ENCODE data around the gene LBP.

The LBP gene

DNA sequence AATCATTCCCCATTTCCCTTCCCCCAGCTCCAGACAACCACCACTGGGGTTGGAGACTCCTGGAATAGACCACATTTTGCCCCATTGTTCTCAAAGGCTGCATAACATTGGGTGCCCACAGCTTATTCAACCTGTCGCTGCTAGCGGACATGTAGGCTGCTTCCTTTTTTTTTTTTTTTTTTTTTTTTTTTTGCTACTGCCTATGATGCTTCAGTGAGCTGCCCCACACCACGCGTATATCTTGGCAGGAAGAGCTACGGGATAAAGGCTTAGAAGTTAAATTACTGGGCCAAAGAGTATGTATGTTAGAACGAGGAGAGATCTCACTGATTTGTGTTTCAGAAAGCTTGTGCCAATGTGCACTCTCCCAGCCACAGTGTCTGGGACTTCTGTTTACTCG, 7.0 kb downstream of the LBP start:
- in situ Hi-C loops (cut with MboI; ENCODE audit: low sequenced_read_pairs, unreplicated experiment): no loop called here
- no peak for DNase-seq (ENCODE audit: low spot score)
- TF ChIP-seq, protein P1, sequence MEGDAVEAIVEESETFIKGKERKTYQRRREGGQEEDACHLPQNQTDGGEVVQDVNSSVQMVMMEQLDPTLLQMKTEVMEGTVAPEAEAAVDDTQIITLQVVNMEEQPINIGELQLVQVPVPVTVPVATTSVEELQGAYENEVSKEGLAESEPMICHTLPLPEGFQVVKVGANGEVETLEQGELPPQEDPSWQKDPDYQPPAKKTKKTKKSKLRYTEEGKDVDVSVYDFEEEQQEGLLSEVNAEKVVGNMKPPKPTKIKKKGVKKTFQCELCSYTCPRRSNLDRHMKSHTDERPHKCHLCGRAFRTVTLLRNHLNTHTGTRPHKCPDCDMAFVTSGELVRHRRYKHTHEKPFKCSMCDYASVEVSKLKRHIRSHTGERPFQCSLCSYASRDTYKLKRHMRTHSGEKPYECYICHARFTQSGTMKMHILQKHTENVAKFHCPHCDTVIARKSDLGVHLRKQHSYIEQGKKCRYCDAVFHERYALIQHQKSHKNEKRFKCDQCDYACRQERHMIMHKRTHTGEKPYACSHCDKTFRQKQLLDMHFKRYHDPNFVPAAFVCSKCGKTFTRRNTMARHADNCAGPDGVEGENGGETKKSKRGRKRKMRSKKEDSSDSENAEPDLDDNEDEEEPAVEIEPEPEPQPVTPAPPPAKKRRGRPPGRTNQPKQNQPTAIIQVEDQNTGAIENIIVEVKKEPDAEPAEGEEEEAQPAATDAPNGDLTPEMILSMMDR (IDR thresholded peaks at IDR 0.05; ENCODE audit: borderline replicate concordance, control extremely low read depth, extremely low read depth, insufficient read depth, missing control alignments): no peak

DNA sequence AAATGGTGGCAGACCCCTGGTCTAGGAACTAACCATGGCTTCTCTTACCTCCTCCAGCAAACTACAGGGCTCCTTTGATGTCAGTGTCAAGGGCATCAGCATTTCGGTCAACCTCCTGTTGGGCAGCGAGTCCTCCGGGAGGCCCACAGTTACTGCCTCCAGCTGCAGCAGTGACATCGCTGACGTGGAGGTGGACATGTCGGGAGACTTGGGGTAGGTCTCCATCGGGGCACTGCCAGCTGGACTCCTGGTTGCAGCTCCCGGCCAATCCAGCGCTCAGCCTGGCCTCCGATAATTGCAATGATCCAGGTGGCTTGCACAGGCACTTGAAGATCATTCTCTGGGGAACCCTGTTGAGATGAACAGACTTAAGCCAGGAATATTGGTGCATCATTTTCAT, 7.9 kb downstream of the LBP start:
- no peak for DNase-seq (ENCODE audit: low spot score)
- TF ChIP-seq, protein P1 (IDR thresholded peaks at IDR 0.05; ENCODE audit: borderline replicate concordance, control extremely low read depth, extremely low read depth, insufficient read depth, missing control alignments): no peak
- in situ Hi-C loops (cut with MboI; ENCODE audit: low sequenced_read_pairs, unreplicated experiment): no loop called here

DNA sequence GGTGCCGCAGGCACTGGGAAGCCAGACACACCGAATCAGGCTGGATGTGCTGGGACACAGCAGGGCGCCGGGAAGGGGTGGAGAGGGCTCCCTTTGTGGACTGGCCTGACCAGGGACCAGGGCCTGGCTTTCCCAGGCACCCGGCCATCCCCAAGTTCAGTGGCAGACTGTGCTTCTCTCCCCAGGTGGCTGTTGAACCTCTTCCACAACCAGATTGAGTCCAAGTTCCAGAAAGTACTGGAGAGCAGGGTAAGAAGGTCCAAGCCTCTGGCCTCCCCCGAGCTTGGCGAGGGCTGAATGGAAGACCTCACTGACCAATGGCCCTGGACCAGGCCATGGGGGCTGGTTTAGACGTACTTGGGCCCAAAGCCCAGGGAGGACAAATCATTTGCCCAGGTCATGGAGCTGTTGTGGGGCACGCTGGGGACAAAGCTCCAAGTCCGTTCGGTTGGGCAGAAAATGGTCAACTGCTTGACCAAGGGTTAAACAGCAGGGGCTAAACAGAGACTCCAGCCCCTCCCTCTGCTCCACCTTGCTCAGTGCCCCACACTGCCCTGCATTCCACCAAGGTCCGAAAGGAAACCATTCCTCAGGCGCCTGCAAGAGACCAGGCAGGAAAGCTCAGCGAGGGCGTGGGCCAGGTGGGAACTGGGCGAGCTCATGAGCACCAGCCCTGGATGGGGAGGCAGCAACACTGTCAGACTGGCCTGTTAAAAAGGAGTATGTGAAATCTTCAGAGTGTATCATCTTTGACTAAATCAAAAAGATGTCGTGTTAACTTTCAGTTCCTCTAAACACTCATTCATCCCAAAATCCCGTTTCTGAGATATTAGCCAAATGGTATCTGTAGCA, 9.1 kb downstream of the LBP start:
- in situ Hi-C loops (cut with MboI; ENCODE audit: low sequenced_read_pairs, unreplicated experiment): no loop called here
- DNase-seq (ENCODE audit: low spot score): peak; percentile 52
- TF ChIP-seq, protein P1 (IDR thresholded peaks at IDR 0.05; ENCODE audit: borderline replicate concordance, control extremely low read depth, extremely low read depth, insufficient read depth, missing control alignments): no peak

- DNase-seq (ENCODE audit: low spot score): no peak
- in situ Hi-C loops (cut with MboI; ENCODE audit: low sequenced_read_pairs, unreplicated experiment): no loop called here
- TF ChIP-seq, protein P1 (IDR thresholded peaks at IDR 0.05; ENCODE audit: borderline replicate concordance, control extremely low read depth, extremely low read depth, insufficient read depth, missing control alignments): no peak
These were observed 11.4 kb downstream of the LBP start for GRCh38 chr20:38357653-38358207.

GRCh38 chr20:38358556-38358955, 12.3 kb downstream of the LBP start:
- in situ Hi-C loops (cut with MboI; ENCODE audit: low sequenced_read_pairs, unreplicated experiment): no loop called here
- DNase-seq (ENCODE audit: low spot score): no peak
- TF ChIP-seq, protein P1 (IDR thresholded peaks at IDR 0.05; ENCODE audit: borderline replicate concordance, control extremely low read depth, extremely low read depth, insufficient read depth, missing control alignments): no peak

DNA sequence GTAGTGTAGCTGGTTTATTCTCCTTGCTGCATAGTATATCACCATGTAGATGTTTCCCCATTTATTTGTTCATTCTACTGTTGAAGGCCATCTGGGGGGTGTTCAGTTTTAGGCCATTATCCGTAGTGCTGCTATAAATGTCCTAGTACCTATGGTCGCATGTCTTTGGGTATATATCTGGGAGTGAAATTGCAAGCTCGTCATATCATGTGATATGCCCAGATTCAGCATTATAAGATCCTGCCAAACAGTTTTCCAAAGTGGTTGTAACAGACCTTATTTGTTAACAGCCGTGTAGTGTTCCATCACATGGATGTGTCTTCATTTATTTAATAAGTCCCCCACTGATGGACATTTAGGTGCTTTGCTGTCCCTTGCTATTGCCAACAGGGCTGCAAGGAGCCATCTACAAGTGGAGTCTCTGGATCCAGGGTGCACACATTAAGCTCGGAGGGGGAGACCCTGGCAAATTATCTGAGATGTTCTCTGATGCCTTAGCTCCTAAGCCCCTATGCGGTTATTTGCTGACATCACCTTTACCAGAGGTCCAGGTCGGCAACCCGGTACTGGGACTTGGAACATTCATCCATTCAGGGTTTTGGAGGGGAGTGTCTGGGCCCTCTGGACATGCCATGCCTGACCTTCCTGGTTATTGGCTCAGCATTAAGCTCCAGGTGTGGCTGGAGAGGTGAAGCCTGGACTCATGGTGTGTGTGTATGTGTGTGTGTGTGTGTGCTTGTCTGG, 16.9 kb downstream of the LBP start:
- DNase-seq (ENCODE audit: low spot score): no peak
- in situ Hi-C loops (cut with MboI; ENCODE audit: low sequenced_read_pairs, unreplicated experiment): no loop called here

More for the DNA sequence above, 16.9 kb downstream of the LBP start:
- TF ChIP-seq, protein P1 (IDR thresholded peaks at IDR 0.05; ENCODE audit: borderline replicate concordance, control extremely low read depth, extremely low read depth, insufficient read depth, missing control alignments): no peak

All from GM13976 (cell line).